Mammary epithelial cell (primary cell): ENCODE data around the gene CDC27.

Experiments used
- CTCF ChIP-seq, 2 donors: IDR thresholded peaks in 1 of 2; conservative IDR thresholded peaks in 1 of 2; 2 replicates each; pipeline ENCODE4 v1.5.1; 2011 to 2012; ENCODE audit warnings: inconsistent platforms in 2 of 2, low read length in 2 of 2, mild to moderate bottlenecking in 2 of 2, control low read depth in 1 of 2, low read depth in 1 of 2; ENCODE audit not compliant: insufficient read depth in 1 of 2; ENCODE audit errors: extremely low read depth in 1 of 2
- EZH2 ChIP-seq: IDR thresholded peaks from 2 replicates; pipeline ENCODE4 v1.6.1; 2012; ENCODE audit warnings: low read length, inconsistent platforms, borderline replicate concordance

- TF ChIP-seq CTCF (conservative IDR thresholded peaks at IDR 0.05 in 1 of 2, IDR thresholded peaks at IDR 0.05 in 1 of 2; ENCODE audit: extremely low read depth in 1 of 2, insufficient read depth in 1 of 2, low read depth in 1 of 2, low read length in 2 of 2) = no peak
- no peak for TF ChIP-seq EZH2
These were observed 86.2 kb downstream of the CDC27 start for GRCh38 chr17:47102914-47103313.
